Activated naive CD8-positive, alpha-beta T cell (primary cell): ENCODE results near the gene KRT9.
"Not testable (repeated sequence)": the region's sequence is repeated elsewhere in the genome, so short reads cannot be mapped to it uniquely, and the experiment has no call there.

Source experiments
- H3K27ac Mint-ChIP-seq: one replicate; pipeline ENCODE4 v1.8.0; 2021; ENCODE audit warnings: mixed read lengths
- H3K27me3 Mint-ChIP-seq: one replicate; pipeline ENCODE4 v1.8.0; 2021; ENCODE audit warnings: mixed read lengths
- H3K36me3 Mint-ChIP-seq: one replicate; pipeline ENCODE4 v1.8.0; 2021; ENCODE audit warnings: mixed read lengths
- H3K4me1 Mint-ChIP-seq: one replicate; pipeline ENCODE4 v1.8.0; 2021; ENCODE audit warnings: low read depth, mixed read lengths
- H3K4me3 Mint-ChIP-seq: one replicate; pipeline ENCODE4 v1.8.0; 2021; ENCODE audit warnings: mild to moderate bottlenecking, mixed read lengths
- H3K9me3 Mint-ChIP-seq: one replicate; pipeline ENCODE4 v1.8.0; 2021; ENCODE audit warnings: low read depth, mixed read lengths

The KRT9 gene

GRCh38 chr17:41547378-41547841, 24.4 kb downstream of the KRT9 start:
- Mint-ChIP-seq H3K27me3 (peaks cover 2% of the 10 kb centered on the region), H3K4me3 (no peak overlapping the region), H3K27ac (no peak overlapping the region)

GRCh38 chr17:41546819-41547218, 25.0 kb downstream of the KRT9 start:
- no peaks in the 10 kb centered on the region for H3K9me3 Mint-ChIP-seq
- peaks cover 2% of the 10 kb centered on the region for H3K36me3 Mint-ChIP-seq
- no peak overlapping the region for H3K4me3 Mint-ChIP-seq
- H3K27me3 Mint-ChIP-seq: peaks cover 2% of the 10 kb centered on the region
- peaks cover 19% of the 10 kb centered on the region for H3K4me1 Mint-ChIP-seq
- H3K27ac Mint-ChIP-seq: no peak overlapping the region

More at GRCh38 chr17:41547378-41547841, 24.4 kb downstream of the KRT9 start:
- peaks cover 2% of the 10 kb centered on the region for H3K36me3 Mint-ChIP-seq
- H3K9me3 Mint-ChIP-seq: no peaks in the 10 kb centered on the region
- peaks cover 19% of the 10 kb centered on the region for H3K4me1 Mint-ChIP-seq

GRCh38 chr17:41545829-41546410, 25.9 kb downstream of the KRT9 start:
- Mint-ChIP-seq H3K4me3 (no peak overlapping the region), H3K27ac (no peak overlapping the region), H3K4me1 (peaks cover 19% of the 10 kb centered on the region), H3K9me3 (no peaks in the 10 kb centered on the region), H3K36me3 (peaks cover 2% of the 10 kb centered on the region), H3K27me3 (peaks cover 2% of the 10 kb centered on the region)

- Mint-ChIP-seq H3K27me3 (peaks cover 2% of the 10 kb centered on the region), H3K9me3 (no peaks in the 10 kb centered on the region), H3K4me3 (no peak overlapping the region), H3K36me3 (peaks cover 2% of the 10 kb centered on the region), H3K4me1 (peaks cover 19% of the 10 kb centered on the region), H3K27ac (no peak overlapping the region)
These were observed 26.9 kb downstream of the KRT9 start for GRCh38 chr17:41544935-41545334.

GRCh38 chr17:41544491-41544892, 27.4 kb downstream of the KRT9 start:
- H3K36me3 Mint-ChIP-seq: peaks cover 2% of the 10 kb centered on the region
- H3K27me3 Mint-ChIP-seq: peaks cover 2% of the 10 kb centered on the region
- peaks cover 16% of the 10 kb centered on the region for H3K4me1 Mint-ChIP-seq
- no peak overlapping the region for H3K27ac Mint-ChIP-seq
- no peak overlapping the region for H3K4me3 Mint-ChIP-seq
- H3K9me3 Mint-ChIP-seq: no peaks in the 10 kb centered on the region

GRCh38 chr17:41542786-41543185, 29.1 kb downstream of the KRT9 start:
- H3K36me3 Mint-ChIP-seq, H3K27ac Mint-ChIP-seq: not testable (repeated sequence)

GRCh38 chr17:41542357-41542756, 29.5 kb downstream of the KRT9 start:
- Mint-ChIP-seq H3K27ac (no peak overlapping the region), H3K4me1 (no peaks in the 10 kb centered on the region), H3K36me3 (peaks cover 2% of the 10 kb centered on the region), H3K4me3 (no peak overlapping the region), H3K9me3 (no peaks in the 10 kb centered on the region), H3K27me3 (peaks cover 2% of the 10 kb centered on the region)

More at GRCh38 chr17:41542786-41543185, 29.1 kb downstream of the KRT9 start:
- not testable (repeated sequence) for H3K27me3 Mint-ChIP-seq, H3K4me3 Mint-ChIP-seq, H3K9me3 Mint-ChIP-seq, H3K4me1 Mint-ChIP-seq

- Mint-ChIP-seq H3K36me3 (no peaks in the 10 kb centered on the region), H3K4me1 (no peaks in the 10 kb centered on the region), H3K27ac (no peak overlapping the region), H3K4me3 (no peak overlapping the region), H3K27me3 (peaks cover 2% of the 10 kb centered on the region), H3K9me3 (no peaks in the 10 kb centered on the region)
These were observed 30.8 kb downstream of the KRT9 start for GRCh38 chr17:41540921-41541625.

- Mint-ChIP-seq H3K4me3 (no peak overlapping the region), H3K27me3 (peaks cover 6% of the 10 kb centered on the region), H3K9me3 (no peaks in the 10 kb centered on the region), H3K36me3 (no peaks in the 10 kb centered on the region), H3K4me1 (no peaks in the 10 kb centered on the region), H3K27ac (no peak overlapping the region)
These were observed 31.7 kb downstream of the KRT9 start for GRCh38 chr17:41539979-41540701.

GRCh38 chr17:41539071-41539492, 32.8 kb downstream of the KRT9 start:
- Mint-ChIP-seq H3K9me3 (no peaks in the 10 kb centered on the region), H3K27ac (no peak overlapping the region), H3K4me3 (no peak overlapping the region), H3K4me1 (no peaks in the 10 kb centered on the region), H3K36me3 (no peaks in the 10 kb centered on the region), H3K27me3 (peaks cover 9% of the 10 kb centered on the region)

GRCh38 chr17:41538565-41538991, 33.3 kb downstream of the KRT9 start:
- no peak overlapping the region for H3K27ac Mint-ChIP-seq
- H3K9me3 Mint-ChIP-seq: no peaks in the 10 kb centered on the region
- H3K4me1 Mint-ChIP-seq: no peaks in the 10 kb centered on the region

GRCh38 chr17:41537990-41538389, 33.9 kb downstream of the KRT9 start:
- H3K4me3 Mint-ChIP-seq: no peak overlapping the region
- no peaks in the 10 kb centered on the region for H3K4me1 Mint-ChIP-seq
- peaks cover 9% of the 10 kb centered on the region for H3K27me3 Mint-ChIP-seq
- H3K9me3 Mint-ChIP-seq: no peaks in the 10 kb centered on the region
- no peak overlapping the region for H3K27ac Mint-ChIP-seq
- no peaks in the 10 kb centered on the region for H3K36me3 Mint-ChIP-seq

More at GRCh38 chr17:41538565-41538991, 33.3 kb downstream of the KRT9 start:
- H3K4me3 Mint-ChIP-seq: no peak overlapping the region
- H3K27me3 Mint-ChIP-seq: peaks cover 9% of the 10 kb centered on the region
- no peaks in the 10 kb centered on the region for H3K36me3 Mint-ChIP-seq

GRCh38 chr17:41537614-41537954, 34.3 kb downstream of the KRT9 start:
- H3K9me3 Mint-ChIP-seq: no peaks in the 10 kb centered on the region
- H3K4me3 Mint-ChIP-seq: no peak overlapping the region
- H3K4me1 Mint-ChIP-seq: no peaks in the 10 kb centered on the region
- no peak overlapping the region for H3K27ac Mint-ChIP-seq
- peaks cover 13% of the 10 kb centered on the region for H3K27me3 Mint-ChIP-seq
- H3K36me3 Mint-ChIP-seq: no peaks in the 10 kb centered on the region

GRCh38 chr17:41536741-41537613, 34.9 kb downstream of the KRT9 start:
- no peaks in the 10 kb centered on the region for H3K36me3 Mint-ChIP-seq
- H3K9me3 Mint-ChIP-seq: no peaks in the 10 kb centered on the region
- H3K27me3 Mint-ChIP-seq: peaks cover 14% of the 10 kb centered on the region
- H3K4me3 Mint-ChIP-seq: no peak overlapping the region
- no peaks in the 10 kb centered on the region for H3K4me1 Mint-ChIP-seq
- H3K27ac Mint-ChIP-seq: no peak overlapping the region
